Stimulated activated CD8-positive, alpha-beta memory T cell treated with anti-CD3 and anti-CD28 coated beads, Interleukin-7, amount 100 ng/mL, for 1 hour (primary cell): ENCODE data around the gene IL1A.

Experiments
- DNase-seq, 2 donors: peaks; one replicate each; pipeline ENCODE4 v3.0.0-alpha.2; 2020; ENCODE audit warnings: low read depth in 2 of 2

The IL1A gene

GRCh38 chr2:112818094-112818902, 34.0 kb upstream of the IL1A start:
- DNase-seq: no peak

- no peak for DNase-seq
These were observed 32.9 kb upstream of the IL1A start for GRCh38 chr2:112817082-112817689.

DNA sequence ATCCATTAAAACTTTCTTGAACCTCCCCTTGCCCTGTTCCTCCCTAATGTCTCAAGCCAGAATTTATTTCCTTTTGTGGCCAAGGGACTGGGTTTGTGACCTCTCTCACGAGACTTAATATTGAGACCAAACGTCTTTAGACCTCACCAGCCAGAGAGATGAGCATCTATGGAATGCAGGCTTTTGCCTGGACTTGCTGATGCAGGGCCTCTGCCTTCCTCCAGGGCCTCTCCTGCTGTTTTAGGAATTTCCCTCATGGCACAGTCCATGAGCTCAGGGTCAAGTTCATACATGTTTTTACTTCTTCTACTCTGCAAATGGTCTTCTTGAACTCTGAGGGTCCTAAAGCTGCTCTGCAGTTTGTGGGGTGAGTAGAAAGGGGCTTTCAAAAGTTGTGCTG, 30.0 kb upstream of the IL1A start:
- DNase-seq: no peak

DNA sequence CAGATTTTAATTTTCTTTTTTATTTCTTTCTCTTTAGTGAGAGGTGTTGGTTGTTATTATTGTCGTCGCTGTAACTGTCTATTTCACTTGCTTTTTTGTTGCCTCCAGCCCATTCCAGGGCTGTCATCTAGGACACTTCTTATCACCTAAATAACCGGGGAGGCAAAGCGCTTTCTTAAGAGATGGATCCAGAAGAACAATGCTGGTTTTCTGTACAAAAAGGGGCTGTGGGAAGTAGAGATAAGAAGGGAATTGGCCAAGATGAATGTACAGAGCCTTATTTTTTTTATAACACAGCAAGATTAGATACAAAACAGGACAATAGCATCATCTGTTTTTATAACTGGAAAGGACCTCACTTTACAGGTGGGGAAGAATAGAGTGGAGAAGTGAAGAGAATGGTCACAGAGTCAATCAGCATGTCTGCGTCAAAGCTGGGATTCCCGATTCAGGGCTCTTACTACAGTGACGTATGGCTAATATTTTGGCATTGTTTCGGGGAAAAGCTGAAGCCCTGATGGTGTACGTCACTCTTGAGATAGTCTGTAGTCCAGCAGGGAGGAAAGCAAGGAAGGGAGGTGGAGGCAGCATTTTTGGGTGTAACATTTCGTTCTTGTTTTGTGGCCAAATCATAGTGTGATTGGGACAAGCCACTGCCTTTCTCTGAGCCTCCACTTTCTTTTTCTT, 29.1 kb upstream of the IL1A start:
- DNase-seq: no peak

DNA sequence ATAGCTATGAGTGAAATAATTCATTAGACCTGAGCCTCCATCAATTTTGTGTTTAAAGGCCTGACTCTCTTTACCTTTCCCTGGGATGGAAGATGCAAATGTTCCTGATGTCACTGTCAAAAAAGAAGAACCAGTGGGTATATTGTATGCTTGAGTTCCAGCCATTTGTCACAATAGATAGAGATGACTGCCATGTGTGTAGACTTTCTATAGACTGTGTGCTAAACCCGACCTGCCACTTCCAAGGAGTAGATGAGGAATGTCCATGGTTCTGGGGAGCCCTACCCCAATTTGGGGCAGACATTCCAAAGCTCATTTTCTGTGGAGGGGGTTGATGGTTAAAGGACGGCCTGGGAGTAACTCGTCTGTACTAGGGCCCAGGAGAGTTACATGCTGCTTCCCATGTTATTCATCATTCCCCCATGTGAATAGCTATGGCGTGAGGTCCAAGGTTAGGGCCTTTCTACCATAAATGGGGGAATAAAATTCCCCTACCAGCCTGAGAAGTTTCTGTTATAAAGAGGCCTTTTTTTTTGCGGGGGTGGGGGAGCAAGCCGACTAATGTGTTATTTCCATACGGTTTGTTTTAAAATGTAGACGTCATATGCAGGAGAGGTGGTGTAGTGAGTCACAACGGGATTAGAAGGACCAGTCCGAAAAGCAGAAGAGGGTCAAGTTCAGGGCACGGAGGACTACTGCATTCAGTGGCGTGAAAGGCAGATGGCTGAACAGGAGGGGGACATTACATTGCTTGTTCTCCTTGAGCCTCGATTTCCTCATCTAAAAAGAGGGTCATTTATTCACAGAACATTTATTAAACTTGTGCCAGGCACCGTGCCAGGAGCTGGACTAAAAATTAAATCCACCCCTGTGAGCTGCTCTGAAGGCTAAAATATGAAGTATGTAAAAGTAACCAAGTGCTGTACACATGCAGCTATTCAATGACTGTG, 28.3 kb upstream of the IL1A start:
- no peak for DNase-seq

GRCh38 chr2:112811841-112812306, 27.6 kb upstream of the IL1A start:
- DNase-seq: no peak

- DNase-seq: no peak
These were observed 27.1 kb upstream of the IL1A start for GRCh38 chr2:112811276-112811831.

GRCh38 chr2:112809112-112809511, 24.8 kb upstream of the IL1A start:
- DNase-seq: no peak

DNA sequence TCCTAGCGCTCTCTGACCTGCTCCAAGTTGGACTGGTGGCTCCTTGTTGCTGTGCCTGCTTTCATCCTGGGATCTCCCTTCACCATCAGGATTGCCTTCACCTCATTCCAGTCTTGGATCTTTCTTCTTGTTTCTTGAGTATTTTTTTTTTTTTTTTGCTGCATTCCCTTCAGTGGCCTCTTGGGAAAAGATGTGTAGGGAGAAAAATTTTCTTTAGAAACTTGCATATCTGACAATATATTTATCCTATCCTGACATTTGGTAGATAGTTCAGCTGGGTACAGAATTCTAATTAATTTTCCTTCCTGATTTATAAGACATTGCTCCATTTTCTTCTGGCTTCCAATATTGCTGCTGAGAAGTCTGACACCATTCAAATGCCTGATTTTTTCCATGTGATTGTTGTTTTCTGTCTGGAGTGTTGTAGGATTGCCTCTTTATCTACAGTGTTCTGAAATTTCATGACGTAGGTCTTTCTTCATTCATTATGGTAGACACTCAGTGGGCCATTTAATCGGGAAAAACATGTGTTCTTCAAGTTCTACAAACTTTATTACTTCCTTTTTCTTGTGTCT, 23.0 kb upstream of the IL1A start:
- DNase-seq: no peak

- no peak for DNase-seq
These were observed 21.2 kb upstream of the IL1A start for GRCh38 chr2:112805542-112805941.

DNA sequence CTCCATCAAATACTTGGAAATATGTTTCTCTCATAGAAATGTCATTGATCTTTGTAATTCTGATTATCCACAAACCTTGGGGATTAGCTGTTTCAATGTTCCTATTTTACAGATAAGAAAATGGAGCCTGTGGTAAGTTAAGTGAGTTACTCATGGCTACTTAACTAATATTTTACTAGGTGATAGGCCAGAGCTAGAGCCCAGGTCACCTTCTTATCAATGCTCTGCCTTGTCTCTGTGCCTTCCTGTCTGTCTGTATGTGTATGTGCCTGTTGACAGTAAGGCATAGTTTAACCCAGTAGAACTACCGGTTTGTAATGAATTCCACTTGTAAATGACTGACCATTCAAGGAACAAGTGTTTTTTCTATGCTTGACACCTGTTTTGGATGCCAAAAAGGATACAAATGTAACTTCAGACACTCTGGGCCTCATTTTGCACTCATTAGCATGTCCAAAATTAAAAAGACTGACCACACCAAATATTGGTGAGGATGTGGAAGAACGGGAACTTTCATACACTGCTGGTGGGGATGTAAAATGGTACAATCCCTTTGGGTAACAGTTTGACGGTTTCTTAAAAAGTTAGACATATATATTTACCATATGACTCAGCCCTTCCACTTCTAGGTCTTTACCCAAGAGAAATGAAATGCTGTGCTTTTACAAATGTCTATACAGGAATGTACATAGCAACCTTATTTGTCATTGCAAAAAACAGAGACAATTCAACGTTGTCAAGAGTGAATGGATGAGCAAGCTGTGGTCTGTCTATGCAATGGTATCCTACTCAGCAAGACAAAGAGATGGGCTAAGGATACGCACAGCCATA, 19.6 kb upstream of the IL1A start:
- DNase-seq: no peak

GRCh38 chr2:112800881-112801583, 16.7 kb upstream of the IL1A start:
- DNase-seq: no peak

DNA sequence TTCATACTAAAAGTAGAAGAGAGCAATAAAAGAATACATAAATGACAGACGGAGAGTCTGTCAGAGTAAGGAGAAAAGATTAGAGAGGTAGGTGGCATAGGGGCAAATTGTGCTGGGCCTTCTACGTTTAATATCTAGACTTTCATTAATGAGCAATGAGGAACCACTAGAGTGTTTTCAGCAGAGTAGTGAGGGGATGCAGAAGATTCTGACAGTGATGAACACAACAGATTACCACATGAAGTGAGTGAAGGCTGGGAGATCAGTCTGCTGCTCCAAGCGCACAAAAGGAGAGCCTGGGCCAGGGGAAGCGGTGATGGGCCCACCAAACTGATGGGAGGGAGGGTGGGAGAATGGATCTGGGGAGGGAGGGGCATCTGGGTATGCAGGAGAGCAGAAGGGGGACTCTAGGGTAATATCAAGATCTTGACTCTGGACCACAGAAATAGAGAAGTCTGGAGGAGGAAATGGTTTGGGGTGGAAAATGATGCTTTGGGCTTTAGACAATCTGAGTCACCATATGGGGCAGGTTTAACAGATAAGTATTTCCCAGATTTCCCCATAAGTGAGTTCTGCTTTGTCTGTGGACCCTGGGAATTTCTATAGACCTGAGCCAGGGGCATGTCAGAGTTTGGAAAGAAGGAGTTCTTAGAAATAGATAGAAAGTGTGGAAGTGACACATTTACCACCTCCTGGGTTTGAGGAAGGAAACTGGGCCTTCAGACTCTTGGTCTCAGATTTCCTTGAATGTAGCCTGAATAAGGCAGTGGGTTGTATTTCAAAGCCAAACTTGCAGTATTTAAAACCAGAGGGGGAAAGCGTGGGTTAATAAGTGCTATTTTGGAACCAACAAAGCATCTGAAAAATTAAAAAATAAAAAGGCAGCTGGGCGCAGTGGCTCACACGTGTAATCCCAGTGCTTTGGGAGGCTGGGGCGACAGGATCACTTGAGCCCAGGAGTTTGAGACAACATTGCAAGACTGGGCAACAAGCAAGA, 15.0 kb upstream of the IL1A start:
- DNase-seq: no peak

DNA sequence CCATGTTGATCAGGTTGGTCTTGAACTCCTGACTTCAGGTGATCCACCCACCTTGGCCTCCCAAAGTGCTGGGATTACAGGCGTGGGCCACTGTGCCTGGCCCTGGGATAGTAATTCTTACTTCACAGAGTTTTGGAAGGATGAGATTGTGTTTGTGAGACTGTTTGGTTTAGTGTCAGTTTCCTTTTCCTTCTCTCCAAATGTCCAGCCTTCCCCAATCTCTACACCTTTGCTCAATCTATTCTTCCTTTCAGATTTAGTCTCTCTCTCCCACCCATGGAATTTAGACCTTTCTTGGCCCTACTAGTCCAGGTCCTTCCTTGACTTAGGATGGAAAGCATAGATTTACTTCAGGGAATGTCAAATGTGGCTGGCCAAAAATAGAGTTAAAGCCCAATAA, 12.2 kb upstream of the IL1A start:
- no peak for DNase-seq

GRCh38 chr2:112795774-112796173, 11.5 kb upstream of the IL1A start:
- DNase-seq: no peak

DNA sequence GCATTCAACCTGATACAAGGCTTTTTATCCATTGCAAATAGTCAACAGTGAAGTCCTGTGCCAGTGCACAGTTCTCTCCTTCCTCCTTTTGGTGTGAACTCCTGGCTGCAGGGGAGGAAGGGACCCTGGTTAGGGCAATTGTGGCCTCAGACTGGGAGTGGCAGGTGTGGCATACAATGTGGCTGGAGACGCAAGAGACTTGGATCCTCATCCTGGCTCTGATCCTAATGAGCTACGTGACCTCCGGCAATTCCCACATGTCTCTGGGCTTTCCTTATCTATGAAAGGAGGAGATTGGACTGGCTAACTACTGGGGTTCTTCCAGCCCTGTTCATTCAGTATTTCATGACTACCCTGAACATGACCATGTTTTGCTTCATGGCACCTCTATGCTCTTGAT, 10.5 kb upstream of the IL1A start:
- no peak for DNase-seq

- no peak for DNase-seq
These were observed 9.9 kb upstream of the IL1A start for GRCh38 chr2:112794131-112794733.

GRCh38 chr2:112793449-112793978, 9.2 kb upstream of the IL1A start:
- DNase-seq: no peak
